ENCODE data around the gene CHCHD6.

GRCh38 chr3:126683069-126683468 lies 21.0 kb upstream of the CHCHD6 start:
- TF ChIP-seq, protein P1, sequence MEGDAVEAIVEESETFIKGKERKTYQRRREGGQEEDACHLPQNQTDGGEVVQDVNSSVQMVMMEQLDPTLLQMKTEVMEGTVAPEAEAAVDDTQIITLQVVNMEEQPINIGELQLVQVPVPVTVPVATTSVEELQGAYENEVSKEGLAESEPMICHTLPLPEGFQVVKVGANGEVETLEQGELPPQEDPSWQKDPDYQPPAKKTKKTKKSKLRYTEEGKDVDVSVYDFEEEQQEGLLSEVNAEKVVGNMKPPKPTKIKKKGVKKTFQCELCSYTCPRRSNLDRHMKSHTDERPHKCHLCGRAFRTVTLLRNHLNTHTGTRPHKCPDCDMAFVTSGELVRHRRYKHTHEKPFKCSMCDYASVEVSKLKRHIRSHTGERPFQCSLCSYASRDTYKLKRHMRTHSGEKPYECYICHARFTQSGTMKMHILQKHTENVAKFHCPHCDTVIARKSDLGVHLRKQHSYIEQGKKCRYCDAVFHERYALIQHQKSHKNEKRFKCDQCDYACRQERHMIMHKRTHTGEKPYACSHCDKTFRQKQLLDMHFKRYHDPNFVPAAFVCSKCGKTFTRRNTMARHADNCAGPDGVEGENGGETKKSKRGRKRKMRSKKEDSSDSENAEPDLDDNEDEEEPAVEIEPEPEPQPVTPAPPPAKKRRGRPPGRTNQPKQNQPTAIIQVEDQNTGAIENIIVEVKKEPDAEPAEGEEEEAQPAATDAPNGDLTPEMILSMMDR (conservative IDR thresholded peaks at IDR 0.05; ENCODE audit: low read depth, low read length): no peak
- TF ChIP-seq EZH2 (IDR thresholded peaks at IDR 0.05; ENCODE audit: low read length, unreplicated experiment): no peak
- no peak for TF ChIP-seq EZH2phosphoT487 (IDR thresholded peaks at IDR 0.05; ENCODE audit: borderline replicate concordance, low read length)

All from PC-3 (cell line).